NCI-H2171 treated with DMSO at 0.1 percent for 48 hours (cell line): ENCODE results near the gene GPR146.

Experiments used
- DNase-seq: peaks from one replicate; lab custom pipeline; 2025; lab: John Stamatoyannopoulos, UW

GPR146 gene

DNA sequence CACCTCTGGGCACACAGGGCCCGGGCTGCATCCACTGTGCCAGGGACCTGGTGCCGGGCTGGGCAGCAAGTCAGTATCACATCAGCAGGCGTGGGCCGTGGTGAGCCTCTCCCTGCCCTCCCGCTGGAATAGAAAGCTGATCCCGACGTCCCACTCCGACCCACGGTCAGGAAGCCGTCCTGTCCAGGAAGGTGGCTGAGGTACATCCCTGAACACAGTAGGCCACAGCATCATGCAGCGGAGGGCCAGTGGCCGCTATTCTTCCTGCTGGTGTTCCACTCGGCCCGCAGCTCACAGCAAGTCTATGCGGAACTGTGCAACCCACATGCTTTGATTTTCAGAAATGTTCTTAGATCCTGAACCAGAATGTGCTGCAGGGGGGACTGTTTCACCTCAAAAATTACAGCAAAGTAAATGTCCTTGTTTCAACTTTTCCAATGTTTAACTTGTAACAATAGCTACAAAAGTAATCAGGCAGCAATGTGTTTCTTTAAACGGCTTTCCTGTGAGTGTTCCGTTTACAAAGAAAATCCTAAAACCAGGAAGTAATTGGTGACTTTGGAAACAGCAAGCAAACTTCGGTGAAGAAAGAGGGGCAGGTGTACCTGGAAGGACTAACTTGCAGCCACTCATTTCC, 676 bp upstream of the GPR146 start:
- no peak for DNase-seq

DNA sequence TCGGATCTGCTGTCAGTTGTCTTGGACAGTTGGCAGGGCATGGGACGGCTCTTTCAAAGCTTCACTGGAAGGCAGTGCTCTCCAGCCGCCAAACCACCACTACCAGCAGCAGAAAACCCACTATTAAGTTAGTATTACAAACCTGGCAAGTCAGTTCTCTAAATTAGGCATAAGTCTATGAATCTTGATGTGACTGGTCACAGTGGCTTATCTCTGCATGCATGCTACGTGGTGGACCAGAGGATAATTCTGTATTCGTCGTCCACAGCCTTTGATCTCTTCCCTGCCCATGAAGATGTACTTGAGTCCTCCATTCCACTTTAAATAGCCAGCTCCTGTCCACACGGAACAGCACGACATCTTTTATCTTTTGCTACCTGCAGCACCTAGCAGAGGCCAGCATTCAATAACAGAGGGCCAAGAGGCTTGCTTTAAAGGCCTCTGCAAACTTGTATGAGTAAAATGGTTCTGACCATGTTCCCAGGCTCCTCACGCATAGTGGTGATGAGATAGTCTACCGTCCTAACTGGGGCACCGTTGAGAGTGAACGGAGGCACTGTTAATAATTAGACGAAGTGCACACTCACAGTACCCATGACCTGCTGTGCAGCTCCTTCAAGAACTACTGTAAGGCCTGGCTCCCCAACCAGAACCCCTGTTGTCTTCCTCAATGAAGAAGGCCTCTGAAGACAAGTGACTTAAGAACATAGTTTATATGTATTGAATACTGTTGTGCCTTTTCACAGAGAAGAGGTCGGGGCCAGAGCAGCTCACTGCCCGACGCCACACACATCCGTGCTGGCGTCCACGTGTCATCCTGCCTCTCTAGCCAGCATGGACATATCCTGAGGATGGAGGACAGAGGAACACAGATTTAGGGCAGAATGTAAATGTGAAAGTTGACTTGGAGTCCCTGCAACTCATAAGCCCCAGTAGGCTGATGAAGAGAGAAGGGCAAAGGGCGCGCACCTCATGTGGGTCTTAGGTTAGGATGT, 1.0 kb downstream of the GPR146 start:
- no peak for DNase-seq

DNA sequence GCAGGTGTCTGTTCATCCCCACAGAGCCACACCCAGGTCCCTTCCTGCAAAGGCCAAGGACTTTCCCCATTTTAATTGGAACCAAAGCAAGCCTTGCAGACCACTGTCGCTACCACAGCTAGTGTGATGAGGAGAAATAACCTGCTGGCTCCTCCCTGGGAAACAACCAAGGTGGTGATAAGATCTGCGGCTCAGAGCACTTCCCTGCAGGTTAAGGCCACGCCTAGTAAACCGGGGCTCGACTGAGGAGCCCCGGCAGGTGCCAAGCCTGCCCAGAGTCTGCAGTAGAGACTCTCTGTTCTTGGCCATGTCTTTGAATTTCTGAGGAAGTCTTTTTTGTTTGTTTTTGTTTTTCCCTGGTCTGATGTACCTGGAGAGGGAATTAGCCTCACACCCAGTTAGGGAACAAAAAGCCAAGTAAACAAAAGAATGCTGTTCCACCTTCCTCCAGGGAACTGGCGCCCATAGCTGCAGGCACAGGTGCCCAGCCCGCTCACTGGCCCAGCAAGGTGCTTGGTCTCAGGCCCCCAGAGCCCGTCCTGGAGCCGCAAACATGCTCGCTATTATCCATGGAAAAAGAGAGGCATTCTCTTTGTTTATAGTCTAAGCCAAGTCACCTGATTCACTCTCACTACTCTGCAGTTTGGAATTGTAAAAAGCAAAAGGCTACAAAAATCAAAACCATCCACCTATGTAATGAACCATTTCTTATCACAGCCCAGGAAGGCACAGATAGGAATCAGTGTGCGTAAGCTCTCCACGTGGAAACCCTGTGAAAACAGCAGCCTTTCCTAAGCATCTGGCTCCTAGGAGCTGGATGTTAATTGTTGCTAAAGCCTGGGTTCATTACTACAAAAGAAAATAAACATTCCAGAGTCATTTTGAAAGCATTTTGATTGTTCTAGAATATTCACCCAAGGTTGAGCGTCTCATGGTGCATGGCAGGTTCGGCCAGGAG, 2.7 kb downstream of the GPR146 start:
- DNase-seq, result no peak

DNA sequence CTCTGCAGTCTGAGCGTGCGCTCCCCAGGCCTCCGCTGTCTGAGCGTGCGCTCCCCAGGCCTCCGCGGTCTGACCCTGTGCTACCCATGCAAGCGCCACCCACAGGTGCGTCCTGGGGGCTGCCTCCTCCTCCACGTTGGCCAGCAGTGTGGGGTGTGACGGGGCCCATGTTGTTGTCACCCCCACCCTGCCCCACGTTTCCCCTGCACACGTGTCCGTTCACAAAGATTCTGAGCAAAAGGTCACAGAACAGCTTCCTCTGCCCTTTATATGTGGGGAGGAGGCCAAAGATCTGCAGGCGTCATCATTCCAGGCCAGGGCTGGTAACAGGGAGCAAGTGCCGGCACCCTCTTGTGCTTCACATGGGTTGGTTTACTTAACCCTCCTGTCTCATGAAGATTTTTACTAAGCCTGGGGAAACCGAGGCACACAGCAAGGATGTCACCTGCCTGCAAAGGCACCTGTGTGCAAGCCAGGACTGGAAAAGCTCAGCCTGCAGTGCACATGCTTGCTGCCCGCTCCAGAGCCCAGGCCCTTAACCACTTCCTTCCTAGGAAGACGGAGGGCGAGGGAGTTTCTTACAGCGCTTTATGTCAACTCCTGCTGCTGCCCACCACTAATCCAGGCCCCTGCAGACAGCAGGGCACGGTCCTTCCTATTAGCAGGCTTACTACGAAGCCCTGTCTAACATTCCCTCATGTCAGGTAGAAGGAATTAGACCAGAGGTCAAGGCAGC, 4.8 kb downstream of the GPR146 start:
- DNase-seq, result no peak

DNA sequence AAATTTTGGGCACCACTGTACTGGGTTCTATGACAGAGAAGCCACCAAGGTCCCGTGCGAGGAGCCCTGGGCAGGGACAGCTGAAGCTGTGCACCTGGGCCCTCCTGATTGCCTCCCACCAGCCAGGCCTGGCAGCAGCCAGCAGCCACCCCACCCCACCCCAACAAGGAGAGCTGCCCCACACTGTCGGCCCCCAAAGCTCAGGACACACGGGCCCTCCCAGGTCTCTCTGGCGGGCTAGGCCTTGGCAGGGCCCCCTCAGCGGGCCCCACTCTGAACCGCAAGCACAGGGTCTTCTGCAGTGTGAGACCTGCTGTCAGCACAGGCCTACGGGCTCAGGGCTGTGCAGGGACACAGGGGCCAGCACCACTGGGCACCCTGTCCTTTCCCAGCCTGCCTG, 5.5 kb downstream of the GPR146 start:
- DNase-seq, result no peak

DNA sequence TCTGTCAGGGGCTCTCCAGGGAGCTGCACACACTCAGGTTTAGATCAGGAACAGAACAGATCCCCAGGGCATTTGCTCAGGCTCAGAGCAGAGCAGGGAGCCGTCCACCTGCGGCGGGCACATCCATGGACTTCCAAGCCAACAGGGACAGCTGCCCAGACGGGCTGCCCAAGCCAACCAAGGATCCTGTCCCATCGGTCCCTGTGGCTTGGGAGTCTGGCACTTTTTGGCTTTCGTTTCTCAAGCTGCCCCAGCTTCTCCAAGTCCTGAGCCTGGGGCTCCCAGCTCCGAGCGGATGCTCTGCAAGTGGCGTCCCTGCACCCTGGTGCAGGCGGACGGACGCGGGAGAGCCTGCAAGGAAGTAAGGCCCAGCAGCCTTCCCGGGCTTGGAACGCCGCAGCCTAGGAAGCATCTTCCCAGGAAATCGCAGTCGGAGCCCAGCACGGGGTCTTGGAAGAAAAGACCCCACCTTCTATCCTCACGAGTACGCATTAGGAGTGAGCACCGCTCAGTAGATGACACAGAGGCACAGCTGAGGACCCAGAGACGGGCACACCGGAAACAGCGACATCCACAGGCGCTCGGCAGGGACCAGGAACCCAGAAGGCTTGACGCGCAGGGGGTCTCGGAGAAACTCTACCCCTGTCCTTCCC, 6.0 kb downstream of the GPR146 start:
- DNase-seq, result no peak

DNA sequence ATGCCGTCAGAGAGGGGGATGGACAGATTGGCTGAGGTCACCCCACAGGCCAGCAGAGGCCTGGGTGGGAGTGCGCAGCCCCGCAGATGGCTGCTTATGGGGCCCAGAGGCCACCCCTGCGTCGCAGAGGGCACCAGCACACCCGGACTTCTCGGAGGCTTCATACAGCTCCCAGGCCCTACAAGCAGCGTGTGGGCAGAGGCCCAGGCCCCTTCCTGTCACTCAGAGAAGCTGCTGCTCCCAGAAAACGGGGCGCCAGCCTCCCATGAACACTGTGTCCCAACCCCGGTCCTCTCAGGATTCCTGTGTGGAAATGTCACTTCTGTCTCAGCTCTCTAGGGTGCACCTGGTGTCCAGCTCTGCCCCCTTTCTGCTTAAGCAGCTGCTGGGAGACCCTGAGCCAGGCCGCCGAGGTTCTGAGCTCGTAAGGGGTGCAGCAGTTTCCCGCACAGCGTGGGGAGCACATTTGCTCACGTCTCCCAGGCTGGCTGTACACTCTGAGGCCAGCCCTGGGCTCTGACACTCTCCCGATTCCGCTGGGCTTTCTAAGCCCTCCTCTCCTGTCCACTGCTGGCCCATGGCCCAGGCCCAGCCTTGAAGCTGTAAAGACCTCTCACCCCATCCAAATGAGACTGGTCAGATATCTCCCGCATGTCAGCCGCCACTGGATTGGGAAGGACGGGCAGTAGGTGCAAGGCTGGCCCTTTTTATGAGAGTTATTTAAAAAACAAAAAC, 6.8 kb downstream of the GPR146 start:
- DNase-seq, result no peak

DNA sequence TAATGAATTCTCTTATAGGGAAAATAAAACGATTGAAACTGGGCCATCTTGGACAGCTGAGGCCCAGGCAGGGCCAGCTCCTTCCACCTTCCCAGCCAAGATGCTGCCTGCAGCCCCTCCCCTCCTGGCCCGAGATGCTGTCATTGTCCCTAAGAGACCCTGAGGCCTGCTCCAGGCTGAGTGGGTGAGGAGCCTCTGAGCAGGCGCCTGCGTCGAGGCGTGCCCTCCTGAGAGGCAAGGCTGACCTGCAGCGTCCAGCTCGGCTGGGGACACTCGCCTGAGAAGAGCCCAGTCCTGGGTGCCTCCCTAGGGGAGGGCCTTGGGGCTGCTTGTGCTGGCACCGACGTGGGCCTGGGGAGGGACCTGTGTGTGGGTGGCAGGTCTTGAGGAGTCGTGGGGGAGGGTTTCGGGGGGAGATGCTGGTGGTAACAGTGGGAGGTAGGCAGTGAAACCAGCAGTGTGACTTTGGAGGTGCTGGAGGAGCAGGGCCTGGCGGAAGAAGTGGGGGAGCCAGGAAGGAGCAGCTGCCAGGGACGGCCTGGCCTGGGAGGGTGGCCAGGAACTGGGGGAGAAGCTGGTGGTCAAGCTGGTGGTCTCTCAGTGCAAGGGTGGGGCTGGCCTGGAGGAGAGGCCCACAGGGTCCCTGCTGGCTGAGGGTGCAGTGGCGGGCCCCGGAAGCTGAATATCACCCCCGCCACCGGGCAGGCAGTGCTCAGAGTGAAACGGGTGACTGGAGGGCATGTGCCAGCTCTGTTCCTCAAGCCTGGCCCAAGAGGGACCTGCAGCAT, 7.9 kb downstream of the GPR146 start:
- DNase-seq, result no peak

DNA sequence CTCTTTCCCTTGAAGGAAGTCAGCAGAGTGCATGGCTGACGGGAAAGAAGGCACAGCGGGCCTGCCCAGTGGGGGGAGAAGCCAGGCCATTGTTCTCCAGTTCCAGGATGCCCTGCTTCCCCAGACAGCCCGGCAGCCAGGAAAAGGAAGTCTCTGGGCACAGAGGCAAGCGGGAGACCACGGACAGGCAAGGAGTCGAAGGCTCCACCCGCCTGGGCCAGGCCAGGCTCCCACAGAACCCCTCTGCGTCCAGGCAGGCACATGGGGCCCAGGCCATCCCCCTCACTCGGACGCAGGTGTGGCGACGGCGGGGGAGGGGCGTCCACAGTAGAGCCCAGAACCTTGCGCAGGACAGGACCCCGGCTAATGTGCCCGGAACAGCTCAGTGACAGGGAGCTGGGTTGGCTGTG, 8.7 kb downstream of the GPR146 start:
- DNase-seq, result no peak

DNA sequence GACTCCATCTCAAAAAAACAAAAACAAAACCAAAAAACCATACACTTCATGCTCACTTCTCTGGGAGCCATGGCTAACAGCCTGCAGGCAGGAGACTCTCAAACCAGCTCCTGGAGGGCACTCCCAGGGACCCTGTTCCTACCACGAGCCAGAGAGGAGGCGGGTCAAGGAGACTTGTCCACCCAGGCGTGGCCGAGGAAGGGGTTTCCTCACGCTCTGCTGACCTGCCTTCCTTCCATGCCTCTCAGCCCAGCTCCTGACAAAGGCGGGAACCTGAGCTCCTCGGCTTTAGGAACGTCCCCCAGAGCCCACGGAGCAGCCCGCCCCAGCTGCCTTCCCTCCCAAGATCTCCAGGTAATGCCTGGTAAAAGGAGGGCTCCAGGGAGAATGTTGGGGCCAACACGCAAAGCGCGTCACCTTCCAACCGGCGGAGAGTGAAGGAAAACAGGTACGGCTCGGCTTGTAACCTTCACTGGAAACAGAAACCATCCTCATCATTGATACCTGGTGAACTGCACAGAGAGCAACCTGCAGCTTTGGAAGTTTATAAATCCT, 9.5 kb downstream of the GPR146 start:
- no peak for DNase-seq

DNA sequence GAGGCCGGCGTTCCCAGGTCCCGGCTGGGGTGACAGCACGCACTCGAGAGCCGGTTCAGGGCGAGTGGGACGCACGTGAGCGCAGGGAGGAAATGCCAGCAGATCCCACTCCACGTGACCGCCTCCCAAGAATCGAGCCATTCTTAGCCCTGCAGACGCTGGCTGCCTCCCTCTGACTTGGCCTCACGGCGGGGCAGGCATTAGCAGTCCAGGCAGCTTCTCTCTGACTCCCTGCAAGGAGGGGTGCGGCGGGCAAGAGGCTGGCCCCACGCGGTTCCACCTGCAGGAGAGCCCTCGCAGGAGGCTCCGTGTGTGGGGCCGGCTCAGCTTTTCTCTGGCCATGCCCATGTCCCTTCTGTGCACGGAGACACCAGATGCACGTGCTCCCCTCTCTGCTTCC, 10.1 kb downstream of the GPR146 start:
- no peak for DNase-seq

DNA sequence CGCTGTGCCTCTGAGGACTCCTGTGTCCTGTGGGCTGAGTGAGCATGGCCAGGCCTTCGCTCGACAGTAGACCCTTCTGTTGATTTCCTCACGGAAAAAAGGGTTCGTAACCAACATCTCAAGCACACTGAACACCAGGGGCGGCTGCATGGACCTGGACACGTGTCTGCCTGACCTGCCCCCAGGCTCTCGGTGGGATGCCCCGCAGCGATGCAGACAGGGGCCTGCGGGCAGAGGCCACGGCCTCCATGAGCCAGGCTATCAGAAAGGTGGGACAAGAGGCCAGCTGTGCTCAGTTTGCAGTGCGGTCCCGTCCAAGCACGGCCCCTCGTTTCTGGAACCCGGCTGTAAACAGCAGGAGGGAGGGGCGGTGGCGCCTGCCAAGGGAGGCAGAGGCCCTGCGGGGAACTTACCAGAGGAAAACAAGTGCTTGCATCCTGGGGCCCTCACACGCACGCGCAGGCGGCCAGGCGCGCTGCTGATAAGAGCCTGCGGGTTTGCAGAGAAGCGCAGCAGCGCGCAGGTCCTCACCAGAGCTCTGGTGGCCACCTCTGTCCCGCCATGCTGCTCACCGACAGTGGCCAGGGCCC, 10.6 kb downstream of the GPR146 start:
- no peak for DNase-seq

DNA sequence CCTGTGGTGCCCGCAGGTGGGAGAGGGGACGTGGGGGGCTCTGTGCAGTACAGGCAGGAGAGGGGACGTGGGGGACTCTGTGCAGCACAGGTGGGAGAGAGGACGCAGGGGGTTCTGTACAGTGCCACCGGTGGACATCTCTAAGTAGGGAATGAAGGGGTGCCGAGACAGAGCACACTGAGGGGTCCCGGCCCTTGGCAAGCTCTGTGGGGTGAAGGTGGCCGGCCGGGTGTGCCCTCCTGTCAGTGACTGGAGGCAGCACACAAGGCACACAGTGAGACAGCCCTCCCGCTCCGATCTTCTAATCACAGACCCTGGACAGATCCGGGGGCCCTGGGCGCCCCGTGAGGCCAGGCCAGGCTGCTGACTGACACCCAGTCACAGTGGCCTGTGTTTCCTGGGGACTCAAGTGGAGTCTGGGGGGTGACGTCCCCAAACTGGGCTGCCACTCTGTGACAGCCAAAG, 11.2 kb downstream of the GPR146 start:
- no peak for DNase-seq

DNA sequence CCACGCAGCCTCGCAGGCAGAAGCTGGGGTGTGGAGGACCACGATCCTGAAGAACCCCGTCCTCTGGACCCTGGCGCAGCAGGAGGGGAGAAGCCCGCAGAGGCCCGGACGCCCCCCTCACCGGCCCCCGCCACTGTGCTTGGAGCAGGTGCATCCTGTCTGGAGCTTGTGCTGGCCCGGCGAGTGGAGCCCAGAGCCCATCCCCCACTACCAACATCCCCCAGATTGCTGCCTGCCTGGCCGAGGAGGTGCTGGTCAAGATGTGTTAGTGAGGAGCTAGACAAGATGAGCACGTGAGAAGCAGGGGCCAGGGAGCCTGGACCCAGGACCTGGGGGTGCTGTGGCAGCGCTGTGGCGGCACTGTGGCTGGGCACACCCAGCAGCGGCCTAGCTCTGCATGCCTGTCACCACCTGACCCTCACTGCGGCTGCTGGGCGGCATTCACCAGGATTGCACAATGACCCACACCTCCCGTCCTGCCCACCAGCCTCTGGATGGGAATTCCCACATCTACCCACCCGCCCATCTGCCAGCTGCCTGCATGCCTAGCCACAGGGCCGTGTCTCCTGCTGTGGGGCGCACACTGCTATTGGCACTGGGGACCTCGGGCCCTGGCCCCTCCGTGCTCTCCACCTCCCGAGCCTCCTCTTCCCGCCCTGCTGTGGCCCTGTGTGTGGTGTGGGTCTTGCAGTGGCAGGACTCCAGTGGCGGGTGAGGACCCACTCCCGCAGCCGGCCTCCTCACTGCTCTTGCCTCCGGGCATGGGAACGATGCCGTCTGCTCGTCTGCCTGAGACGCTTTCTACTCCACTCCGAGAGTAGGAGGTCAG, 11.8 kb downstream of the GPR146 start:
- no peak for DNase-seq

DNA sequence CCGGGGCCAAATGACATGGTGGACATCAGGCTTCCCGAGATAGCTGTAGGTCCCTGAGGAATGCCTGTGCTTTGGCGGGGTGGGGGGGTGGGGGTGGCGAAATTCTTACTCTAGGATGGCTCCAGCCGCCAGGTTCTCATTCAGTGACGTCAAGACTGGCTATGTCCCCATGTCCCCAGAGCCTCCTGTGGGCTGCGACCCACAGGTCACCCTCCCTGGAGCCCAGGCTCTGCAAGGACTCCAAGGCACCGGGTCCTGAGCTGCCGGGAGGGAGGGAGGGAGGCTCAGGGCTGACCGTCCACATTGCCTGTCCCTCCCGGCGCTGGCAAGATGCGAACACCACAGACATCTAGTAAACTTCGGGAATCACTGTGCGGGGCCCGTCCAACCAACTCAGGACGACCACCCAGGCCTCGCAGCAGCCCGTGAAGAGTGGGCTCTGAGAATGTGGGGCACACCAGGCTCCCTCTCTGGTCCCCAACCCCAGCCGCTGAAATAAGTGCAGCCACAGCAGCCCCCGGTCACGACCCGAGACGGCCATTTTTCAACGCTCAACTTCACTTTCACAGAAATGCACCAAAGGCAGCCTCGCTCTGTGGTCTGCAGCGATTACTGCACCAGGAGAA, 12.6 kb downstream of the GPR146 start:
- DNase-seq, result no peak

DNA sequence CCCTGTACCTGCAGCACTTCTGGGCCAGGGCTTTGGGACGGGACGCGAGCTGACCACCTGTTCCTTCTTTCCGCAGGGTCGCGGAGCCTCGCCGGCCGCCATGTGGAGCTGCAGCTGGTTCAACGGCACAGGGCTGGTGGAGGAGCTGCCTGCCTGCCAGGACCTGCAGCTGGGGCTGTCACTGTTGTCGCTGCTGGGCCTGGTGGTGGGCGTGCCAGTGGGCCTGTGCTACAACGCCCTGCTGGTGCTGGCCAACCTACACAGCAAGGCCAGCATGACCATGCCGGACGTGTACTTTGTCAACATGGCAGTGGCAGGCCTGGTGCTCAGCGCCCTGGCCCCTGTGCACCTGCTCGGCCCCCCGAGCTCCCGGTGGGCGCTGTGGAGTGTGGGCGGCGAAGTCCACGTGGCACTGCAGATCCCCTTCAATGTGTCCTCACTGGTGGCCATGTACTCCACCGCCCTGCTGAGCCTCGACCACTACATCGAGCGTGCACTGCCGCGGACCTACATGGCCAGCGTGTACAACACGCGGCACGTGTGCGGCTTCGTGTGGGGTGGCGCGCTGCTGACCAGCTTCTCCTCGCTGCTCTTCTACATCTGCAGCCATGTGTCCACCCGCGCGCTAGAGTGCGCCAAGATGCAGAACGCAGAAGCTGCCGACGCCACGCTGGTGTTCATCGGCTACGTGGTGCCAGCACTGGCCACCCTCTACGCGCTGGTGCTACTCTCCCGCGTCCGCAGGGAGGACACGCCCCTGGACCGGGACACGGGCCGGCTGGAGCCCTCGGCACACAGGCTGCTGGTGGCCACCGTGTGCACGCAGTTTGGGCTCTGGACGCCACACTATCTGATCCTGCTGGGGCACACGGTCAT, 13.3 kb downstream of the GPR146 start:
- DNase-seq, result no peak
